GM11168 (cell line): Measurements from ENCODE around the gene CHST8.

ENCODE experiments used
- in situ Hi-C: fragments of 300-500 bp; cut with MboI; formaldehyde crosslinking; loops from one replicate; pipeline ENCODE4 v1.12.0; 2022; ENCODE audit warnings: low sequenced_read_pairs; ENCODE audit not compliant: unreplicated experiment

CHST8 gene

DNA sequence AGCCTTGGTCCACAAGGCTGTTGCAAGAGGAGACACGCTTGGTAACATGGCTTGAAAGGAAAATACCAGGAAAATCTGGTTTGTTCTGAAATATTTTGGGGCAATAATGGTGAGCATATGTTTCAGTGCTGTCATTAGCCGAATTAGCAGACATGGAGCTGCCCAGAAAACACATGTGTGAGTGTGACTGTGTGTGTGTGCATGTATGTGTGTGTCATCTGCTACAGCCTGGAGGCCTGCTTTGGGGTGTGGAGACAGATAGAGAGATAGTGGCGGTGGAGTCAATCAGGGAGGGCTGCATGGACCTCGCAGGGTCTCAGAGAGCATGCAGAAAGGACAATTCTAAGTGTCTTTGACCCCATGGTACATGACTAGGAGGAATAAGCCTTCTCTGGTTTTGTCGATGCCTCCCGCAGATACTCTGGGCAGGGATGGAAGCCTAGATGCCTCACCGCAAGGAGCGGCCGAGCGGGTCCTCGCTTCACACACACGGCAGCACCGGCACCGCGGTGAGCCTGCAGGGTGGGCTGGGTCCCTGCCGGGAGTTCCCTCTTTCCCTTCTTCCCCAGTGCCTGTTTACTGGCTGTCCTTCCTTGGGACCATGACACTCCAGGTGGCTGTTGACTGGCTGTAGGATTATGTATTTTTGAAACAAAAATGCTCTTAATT lies 178.4 kb downstream of the CHST8 start:
- in situ Hi-C loops: no loop called here

DNA sequence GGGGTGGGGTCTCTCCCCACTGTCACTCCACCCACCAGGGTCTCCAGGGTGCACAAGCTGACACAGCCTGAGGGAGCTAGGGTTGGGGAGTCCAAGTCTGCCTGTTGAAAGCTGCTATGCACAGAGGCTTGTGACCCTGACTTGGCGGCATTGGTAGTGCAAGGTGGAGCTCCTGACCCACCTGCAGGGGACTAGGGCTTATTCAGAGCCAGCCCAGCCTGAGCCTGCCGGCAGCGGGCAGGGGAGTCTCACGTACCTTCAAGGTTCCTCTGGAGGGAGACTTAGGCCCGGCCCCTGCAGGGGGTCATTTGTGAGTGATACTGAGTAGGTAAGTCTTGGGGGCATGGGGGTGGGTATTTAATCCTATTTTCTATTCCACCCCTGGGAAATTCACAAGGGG lies 179.7 kb downstream of the CHST8 start:
- in situ Hi-C loops: no loop called here

DNA sequence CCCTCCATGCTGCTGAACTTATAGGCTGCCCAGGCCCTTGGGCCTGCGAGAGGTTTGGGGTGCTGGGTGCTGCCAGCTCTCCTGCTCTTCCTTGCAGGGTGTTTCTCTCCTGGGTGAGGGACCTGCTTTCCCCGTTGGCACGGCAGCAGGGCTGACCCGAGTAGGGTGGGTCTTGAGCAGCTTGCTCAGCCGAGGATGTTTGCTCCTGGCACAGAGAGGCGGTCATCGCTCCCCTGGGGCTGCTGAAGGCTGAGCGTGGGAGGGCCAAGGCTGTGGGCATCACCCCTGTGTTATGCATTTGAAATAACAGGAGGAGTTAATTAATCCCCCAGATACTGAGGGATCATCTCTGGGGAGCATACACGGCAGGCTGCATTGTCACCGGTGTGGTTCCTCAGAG lies 180.2 kb downstream of the CHST8 start:
- in situ Hi-C loops: no loop called here

DNA sequence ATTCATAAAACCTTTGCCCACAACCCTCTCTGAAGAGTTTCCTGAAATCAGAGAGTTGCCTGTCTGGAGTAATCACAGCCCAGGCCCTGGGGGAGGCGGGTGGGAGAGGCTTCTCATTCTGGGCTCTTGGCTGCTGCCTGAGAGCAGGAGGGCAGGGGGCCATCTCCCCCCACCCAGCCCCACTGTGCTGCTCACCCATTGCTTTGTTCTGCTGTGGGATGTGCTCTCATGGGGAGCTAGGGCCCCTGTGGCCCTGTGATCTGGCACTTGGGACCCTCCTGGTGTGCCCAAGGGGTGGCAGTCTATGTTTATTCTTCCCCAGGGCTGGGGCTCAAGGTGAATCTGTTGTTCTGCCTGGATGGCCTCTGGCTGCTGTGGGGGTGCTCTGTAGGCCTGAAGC lies 181.0 kb downstream of the CHST8 start:
- in situ Hi-C loops: no loop called here

DNA sequence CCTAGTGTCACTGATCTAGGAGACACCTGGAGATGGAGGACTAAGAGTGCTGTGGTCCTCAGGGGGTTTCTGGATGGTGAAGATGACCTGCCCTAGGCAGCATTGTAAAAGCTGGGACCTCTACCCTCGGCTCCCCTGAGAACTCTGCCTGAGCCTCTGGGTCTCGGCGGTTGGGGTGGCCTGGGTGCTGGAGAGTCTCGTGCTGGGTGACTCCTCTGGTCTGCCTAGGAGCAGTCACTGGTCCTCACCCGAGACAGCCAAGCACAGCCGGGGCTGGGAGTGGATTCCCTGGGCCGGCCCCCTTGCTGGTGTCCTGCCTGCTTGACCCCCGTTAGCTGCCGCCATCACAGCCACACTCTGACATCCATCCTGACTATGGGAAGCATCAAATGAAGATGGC lies 181.6 kb downstream of the CHST8 start:
- in situ Hi-C loops: no loop called here

DNA sequence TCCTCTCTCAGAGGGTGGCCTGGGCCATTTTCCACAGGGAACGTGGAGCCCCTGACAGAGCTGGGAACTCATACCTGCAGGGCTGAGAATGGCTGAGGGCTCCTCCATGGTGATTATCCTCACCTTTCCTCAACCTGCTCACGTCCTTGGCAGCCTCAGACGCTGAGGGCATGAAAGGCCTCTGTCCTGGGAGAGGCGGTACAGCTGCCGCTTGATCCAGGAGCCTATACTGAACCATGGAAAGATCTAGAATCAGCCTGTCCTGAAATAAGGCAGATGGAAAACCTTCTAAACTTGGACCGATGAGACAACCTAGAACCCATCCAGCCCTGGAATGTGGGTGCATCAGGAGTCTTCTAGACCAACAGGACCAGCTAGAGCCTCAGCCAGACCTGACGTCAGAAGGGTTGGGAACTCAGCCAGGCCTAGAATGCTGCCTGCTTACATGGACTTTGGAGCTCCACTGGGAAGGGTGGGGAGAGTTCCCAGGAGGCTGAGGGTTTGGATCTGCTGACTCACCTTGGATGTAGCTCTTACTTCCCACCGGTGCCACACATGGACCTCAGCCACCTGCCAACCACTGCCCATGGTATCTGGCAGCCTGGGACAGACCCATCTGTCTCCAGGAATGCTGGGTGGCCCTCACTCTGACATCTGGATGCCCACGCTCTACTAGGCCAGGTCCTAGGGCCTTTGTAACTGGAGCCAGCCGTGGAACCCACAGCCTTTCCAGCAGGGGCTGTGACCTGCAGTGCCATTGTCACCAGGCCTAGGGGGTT lies 182.5 kb downstream of the CHST8 start:
- in situ Hi-C loops: no loop called here

DNA sequence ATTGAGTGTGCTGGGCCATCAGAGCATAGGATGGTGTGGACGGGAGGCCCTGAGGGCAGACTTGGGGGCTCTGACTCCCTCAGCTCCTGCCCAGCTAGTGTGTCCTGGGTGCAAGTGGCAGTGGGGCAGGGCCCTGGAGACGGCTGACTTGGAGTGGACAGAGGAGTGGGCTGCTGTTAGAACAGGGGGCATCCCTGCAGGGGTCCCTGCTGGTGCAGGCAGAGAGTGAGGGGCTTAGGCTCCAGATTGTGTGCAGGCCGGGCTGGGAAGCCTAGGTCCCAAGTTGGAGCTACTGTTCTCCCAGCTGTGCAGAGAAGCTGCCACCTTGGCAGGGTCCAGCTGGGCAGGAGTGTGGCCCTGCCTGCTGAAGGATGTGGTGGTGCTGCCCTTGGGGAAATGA lies 183.6 kb downstream of the CHST8 start:
- in situ Hi-C loops: no loop called here

DNA sequence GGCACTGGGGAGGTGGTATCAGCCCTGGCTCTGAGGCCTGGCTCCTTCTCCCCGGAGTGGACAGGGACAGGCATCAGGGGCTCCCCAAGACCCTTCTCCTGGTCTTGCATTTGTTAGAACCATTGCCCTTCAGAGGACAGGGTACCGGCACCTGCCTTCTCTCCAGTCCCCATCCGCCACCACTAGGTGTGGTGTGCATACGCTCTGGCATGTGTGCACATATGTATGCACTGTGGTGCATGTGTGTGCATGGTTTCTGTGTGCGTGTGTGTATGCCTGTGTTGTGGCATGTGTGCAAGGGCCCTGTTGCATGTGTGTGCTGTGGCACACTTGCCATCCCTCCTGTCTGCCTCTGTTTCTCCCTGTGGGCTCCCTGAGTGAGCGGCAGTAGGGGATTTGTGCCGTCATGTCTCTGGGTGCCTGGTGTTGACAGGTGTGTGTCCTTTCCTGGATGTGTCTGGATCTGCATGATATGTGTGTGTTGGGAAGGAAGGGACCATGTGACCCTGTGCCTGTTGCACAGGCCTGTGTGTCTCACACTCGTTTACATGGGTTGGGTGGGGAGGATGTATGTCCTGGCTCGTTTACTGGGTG lies 184.2 kb downstream of the CHST8 start:
- in situ Hi-C loops: no loop called here

DNA sequence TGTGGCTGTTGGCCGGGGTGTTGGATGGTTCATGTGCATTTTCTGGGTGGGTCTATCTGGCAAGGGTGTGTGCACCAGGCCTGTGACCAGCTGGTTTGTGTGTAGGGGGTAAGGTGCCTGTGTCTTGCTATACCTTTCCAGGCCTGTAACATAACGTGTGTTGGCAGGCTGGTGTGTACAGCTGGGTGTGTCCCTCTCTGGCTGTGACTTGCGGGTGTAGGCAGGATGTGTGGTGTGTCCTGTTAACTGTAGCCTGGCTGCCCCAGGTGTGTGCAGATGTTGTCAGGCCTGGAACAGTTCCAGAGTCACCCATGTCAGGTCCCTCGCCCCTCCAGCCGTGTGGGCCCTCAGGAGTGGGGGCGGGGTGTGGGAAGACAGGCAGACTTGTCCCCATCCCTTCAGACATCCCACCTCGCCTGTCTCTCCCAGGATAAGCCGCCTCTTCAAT lies 184.7 kb downstream of the CHST8 start:
- in situ Hi-C loops: no loop called here

DNA sequence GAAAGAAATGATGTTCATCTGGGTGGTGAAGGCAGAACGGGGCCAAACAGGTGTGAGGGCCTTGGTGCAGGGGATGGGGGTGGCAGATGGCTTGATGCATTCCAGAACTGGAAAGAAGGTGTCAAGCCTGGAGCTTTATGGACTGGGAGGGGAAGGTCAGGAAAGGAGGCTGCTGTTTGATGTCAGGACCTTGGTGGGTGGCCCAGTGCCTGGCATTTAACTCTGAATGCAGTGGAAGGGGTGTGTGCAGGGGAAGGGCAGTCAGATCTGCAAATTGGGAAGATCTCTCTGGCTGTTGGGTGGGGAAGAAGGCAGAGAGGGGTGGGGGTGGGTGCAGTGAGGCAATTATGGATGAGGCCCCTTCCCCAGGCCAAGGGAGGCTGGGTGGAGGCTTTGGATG lies 186.6 kb downstream of the CHST8 start:
- in situ Hi-C loops: no loop called here

DNA sequence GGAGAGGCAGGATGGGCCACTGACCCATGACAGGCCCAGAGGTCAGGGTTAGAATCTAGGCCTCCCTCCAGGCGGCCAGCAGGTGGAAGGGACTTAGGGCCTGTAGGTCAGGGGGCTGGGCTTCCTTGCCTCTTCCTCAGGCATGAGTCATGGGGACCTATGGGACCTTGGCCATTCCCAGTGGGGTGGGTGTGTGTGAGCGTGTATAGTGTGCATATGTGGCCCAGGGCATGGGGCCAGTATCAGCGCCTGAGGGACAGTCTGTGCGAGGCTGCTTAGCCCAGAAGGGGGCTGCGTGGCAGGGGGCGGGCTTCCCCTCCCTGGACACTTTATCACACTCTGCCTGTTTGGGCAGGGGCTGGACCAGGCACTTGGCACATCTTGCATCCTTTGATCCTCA lies 188.2 kb downstream of the CHST8 start:
- in situ Hi-C loops: no loop called here

DNA sequence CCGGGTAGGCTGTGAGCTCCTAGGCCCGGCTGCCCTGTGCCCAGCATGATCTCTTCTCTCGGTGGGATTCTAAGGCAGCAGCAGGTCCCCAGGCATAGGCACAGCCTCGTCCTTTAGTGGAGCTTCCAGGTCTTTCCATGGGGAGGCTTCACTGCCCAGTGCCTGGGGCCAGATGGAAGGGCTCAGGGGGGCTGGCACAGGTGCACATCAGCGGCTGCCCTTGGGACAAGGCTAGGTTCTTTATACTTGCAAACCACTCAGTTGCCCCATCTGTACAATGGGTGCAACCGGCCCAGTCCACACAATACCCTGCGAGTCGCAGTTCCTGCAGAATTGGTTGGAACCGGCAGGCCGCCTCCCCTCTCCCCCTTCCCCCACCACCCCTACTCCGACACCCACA lies 189.1 kb downstream of the CHST8 start:
- in situ Hi-C loops: no loop called here

DNA sequence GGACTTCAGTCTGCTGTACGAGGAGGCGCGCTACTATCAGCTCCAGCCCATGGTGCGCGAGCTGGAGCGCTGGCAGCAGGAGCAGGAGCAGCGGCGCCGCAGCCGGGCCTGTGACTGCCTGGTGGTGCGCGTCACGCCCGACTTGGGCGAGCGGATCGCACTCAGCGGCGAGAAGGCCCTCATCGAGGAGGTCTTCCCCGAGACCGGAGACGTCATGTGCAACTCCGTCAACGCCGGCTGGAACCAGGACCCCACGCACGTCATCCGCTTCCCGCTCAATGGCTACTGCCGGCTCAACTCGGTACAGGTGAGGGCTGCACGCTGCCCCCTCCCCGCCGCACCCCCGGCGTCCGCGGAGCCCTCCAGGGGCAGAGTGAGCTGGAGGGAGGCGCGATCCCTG lies 189.5 kb downstream of the CHST8 start:
- in situ Hi-C loops: no loop called here

DNA sequence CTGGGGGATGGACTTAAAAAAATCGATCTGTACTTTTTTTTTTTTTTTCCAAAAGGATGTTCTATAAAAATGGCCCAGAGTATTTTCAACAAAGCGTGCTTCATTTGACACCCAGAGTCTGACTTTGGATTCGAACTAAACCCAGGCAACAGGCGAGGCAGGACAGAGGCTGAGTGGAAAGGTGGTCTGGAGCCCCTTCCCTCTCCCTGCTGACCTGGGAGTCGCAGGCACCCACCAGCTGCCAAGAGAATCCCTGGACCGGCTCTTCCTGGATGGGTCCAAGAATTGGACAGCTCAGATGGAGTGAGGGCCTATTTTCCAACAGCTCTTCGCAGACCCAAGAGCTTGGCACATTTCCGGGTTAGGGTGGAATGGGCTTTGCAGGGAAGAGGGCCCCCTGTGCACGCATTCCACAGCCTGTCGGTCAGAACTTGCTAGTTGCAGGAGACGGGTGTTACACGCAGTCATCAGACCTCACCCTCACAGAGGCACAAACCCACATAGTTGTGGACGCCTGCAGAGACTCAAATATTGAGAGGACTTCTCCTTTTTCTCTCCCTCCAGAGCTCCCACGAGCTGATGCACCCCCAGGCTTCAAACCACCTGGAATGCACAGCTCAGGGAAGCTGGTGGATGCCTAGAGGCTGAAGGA lies 190.1 kb downstream of the CHST8 start:
- in situ Hi-C loops: no loop called here

DNA sequence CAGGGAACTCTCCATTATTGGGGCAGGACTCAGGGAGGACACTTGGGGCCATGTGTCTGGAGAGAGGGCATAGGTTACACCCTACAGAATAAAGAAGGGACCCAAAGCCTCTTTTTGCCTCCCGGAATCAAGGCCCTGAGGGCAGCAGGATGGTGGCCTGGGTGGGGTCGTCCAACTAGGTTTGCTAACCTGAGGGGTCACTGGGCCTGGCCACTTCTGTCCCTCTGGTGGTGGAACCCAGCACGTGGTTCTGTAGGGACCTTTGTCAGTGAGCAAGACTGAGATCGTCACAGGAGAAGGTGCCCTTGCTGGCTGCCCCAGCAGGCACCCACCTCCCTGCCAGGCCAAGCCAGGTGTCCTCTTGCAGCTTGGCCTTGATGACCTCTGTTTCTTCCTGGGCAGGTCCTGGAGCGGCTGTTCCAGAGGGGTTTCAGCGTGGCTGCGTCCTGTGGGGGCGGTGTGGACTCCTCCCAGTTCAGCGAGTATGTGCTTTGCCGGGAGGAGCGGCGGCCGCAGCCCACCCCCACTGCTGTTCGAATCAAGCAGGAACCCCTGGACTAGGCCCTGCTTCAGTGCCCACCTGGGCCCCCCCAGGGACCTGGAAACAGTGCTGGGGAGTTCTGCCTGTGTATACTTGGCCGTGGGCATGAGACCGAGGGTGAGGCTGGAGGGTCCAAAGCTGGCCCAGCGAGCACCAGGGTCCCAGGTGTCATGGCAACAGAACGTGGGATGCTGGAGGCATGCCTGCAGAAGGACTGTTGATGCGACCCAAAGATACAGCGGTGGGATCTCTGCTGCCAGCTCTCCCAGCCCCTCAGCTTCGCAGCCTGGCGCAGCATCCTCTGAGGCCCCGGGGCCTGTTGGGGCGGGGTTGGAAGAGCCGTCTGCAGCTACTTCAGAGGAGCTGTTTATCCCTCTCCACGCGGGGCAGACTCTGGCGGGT lies 190.9 kb downstream of the CHST8 start:
- in situ Hi-C loops: no loop called here

DNA sequence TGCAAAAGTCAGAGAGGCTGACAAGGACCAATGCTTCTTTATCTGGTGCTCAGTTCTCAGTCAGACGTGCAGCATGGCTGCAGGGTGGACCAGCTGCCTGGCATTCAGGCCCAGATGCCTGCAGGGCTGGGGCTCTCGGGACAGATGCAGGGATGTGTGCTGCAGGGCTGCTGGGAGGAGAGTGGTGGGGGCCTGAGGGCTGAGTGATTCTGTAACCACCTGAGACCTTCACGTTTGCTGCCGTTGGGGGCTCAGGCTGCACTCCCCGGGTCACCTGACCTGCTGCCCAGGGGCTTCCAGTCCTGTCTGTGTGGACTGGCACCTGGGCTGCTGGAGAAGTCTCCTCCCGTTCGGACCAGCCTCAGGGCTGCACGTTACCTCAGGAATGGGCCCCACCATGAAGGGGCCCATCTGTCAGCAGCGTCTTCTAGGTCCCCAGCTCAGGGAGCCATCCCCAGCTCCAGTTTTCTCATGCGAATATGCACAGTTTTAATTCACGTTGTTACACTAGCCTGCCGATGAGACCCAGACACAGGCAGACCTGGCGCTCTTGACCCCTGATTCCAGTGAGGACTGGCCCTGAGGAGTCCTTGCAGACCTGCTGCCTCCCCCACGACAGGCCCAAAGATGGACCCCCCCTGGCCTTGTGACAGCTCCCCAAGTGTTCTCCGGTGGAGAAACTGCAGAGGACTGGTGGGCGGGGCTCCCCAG lies 191.8 kb downstream of the CHST8 start:
- in situ Hi-C loops: no loop called here

DNA sequence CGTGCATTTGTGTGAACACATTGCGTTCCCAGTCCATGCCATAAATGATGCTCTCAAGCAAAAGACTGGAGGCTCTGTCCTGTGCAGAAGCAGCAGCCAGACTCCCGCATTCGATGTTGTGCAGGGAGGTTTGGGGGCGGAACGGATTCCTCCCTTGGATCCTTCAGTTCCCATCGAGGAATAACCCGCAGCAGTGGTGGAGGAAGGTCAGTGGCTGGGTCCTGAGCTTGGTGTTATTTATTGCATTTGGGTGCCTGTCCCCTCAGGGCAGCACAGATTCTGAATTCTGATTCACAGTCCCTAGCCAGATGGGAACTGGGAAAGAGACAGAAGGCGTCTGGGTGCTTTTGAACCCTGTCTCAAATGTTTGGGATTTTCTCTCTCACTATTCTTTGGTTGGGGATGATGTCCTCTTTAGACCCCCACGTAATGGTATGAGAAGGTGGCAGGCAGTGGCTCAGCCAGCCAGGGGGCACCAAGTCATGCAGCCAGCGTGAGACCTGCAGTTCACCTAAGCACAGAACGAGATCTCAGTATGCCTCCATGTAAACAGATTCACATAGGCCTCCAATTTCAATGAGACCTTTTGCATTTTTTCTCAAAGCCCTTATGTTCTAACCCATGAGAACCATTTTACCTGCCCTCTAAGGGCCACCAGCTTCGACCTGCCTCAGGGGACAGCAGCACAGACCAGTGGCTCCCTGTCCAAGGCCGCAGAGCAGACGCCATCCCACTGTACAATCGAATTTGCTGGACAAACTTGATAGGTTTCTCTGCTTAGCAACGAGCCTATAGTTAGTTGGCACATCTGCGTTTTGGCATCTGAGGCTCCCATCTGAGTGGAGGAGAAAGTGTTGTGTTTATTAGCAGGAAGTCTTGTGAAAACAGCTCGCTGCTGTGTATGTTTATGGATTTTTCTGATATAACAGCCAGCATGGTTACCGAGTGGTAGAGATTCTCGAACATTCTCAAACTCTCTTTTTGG lies 192.7 kb downstream of the CHST8 start:
- in situ Hi-C loops: no loop called here
